KBM-7 (cell line): ENCODE data around the gene IRF2BP1.

Source experiments
- DNase-seq: peaks from one replicate; pipeline ENCODE4 v3.0.0-alpha.2; 2015
- in situ Hi-C: fragments of 300-500 bp; cut with MboI; formaldehyde crosslinking; loops from 2 replicates; pipeline ENCODE4 v1.14.3; 2020; ENCODE audit warnings: low sequenced_read_pairs, low pct_unique_long_range_greater_than_20kb, mixed read lengths

The IRF2BP1 gene

GRCh38 chr19:45885556-45886426, at the start of gene IRF2BP1:
Gene IRF2BP1 (minus strand): TSS chr19:45886141. CDS start chr19:45885774, 367 bp downstream.
- in situ Hi-C loops, result no loop called here
- peak; percentile 90 for DNase-seq

- in situ Hi-C loops, result no loop called here
- no peak for DNase-seq
Measured at GRCh38 chr19:45935267-45935666, 49.3 kb upstream of the IRF2BP1 start.

GRCh38 chr19:45934551-45935230, 48.8 kb upstream of the IRF2BP1 start:
- DNase-seq, result no peak
- in situ Hi-C loops, result no loop called here

GRCh38 chr19:45933759-45934158, 47.8 kb upstream of the IRF2BP1 start:
- in situ Hi-C loops, result no loop called here
- DNase-seq, result no peak

GRCh38 chr19:45931055-45931454, 45.1 kb upstream of the IRF2BP1 start:
- in situ Hi-C loops, result no loop called here
- no peak for DNase-seq

- no peak for DNase-seq
- in situ Hi-C loops, result no loop called here
Measured at GRCh38 chr19:45929247-45929646, 43.3 kb upstream of the IRF2BP1 start.

DNA sequence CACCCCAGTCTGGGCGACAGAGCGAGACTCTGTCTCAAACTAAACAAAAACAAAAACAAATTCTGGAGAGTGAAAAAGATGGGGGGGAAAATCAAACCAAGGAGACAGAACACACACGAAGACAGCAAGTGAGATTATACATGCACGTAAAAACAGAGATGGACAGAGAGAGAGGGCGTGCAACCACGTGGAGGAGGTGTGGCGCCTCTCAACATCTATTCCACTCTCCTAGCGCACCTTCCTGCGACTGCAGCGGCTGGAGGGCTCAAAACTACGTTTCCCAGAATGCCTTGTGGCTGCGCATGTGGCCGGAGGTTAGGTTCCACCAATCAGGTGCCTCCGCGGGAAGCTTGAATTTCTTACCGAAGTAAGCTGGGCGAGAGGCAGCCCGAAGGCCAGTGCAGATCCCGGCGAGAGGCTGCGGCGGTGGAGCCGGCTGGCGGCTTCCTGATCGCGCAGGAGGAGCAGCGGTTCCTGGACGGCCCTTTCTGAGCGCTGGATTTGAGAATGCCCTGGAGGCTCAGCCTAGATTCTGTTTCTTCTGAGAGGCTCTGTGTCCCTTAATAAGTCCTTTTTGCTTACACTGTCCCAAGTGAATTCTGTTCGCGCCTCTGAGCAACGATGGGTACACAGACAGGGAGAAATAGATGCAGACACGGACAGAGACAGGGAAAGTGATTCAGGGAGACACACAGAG, 41.8 kb upstream of the IRF2BP1 start:
- DNase-seq, result peak; percentile 92
- in situ Hi-C loops, result no loop called here

GRCh38 chr19:45924891-45925447, 39.0 kb upstream of the IRF2BP1 start:
- no peak for DNase-seq
- in situ Hi-C loops, result no loop called here

GRCh38 chr19:45922281-45922680, 36.3 kb upstream of the IRF2BP1 start:
- DNase-seq, result peak; percentile 28
- in situ Hi-C loops, result no loop called here

DNA sequence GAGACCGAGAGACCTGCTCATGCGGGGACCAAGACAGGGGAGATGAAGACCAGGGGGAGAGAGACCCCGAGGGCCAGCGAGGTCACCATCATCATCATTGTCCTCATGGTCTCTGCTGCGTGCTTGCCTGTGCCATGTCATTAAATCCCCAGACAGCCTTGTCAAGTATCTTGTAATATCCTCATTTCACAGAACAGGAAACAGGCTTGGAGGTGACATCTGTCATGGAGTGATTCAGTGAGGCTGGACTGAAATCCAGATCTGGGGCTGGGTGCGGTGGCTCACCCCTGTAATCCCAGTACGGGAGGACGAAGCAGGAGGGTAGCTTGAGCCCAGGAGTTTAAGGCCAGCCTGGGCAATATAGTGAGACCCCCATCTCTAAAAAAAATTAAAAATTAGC, 34.5 kb upstream of the IRF2BP1 start:
- in situ Hi-C loops, result no loop called here
- peak; percentile 26 for DNase-seq

GRCh38 chr19:45919678-45920077, 33.7 kb upstream of the IRF2BP1 start:
- in situ Hi-C loops, result no loop called here
- DNase-seq, result no peak

GRCh38 chr19:45918721-45919120, 32.8 kb upstream of the IRF2BP1 start:
- DNase-seq, result no peak
- in situ Hi-C loops, result no loop called here

DNA sequence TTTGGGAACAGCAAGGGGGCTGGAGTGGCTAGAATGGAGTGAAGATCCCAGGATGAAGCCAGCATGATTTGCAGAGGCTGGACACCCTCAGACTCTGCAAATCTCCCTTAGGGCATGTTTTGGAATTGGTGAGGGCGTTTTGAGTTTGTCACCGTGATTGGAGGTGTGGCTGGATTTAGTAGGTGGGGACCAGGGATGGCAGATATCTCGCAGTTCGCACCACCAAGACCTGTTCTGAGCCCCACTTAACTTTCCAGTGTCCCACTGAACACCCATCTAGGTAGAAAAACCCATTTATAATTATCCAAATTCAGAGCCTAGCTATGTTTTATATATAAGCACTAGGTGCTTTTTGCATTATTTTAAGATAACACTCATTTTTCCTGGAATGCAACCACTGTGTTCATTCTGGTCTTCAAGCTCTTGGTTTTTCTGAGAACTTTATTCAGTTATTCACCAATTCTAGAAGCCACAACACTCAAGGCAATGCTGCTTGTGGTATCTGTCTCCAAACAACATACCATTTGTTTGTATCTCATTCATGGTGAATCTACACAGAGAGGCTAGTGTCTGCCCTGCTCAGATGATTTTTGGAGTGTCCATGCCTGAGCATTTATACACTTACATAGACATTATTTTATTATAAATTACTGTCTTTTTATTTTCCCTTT, 31.6 kb upstream of the IRF2BP1 start:
- DNase-seq, result no peak
- in situ Hi-C loops, result no loop called here

GRCh38 chr19:45913874-45914830, 28.2 kb upstream of the IRF2BP1 start, which contains the start of gene NANOS2:
Gene NANOS2 (minus strand): TSS chr19:45914778. CDS start chr19:45914693, 85 bp downstream.
- in situ Hi-C loops, result no loop called here
- DNase-seq, result peak; percentile 31

DNA sequence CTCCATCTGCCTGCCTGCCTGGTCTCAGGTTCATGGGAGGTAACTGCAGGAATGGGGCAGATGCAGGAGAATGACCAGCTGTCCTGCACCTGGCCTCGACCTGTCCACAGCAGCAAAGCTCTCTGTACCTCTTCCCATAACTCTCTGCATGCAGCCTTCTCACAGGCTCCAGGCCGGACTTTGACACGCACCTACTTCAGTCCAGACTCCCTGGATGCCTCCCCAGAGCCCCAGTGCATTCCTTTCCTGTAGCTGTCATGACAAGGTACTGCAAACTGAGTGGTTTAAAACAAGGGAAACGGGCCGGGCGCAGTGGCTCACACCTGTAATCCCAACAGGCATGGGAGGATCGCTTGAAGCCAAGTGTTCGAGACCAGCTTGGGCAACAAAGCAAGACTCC, 25.4 kb upstream of the IRF2BP1 start:
- no peak for DNase-seq
- in situ Hi-C loops, result no loop called here

DNA sequence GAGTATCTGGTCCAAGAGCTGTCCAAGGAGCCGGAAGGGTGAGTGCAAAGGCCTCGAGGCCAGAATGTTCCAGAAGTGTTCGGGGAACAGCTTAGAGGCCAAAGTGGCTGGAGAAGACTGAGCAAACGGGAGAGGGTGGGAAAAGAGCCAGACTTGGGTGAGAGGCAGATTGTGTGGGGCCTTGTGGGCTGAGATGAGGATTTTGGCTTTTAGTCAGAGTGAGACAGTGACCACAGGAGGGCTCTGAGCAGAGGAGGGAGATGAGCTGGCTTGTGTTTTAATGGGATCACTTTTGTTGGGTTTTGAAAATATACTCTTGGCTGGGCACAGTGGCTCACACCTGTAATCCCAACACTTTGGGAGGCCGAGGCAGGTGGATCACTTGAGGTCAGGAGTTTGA, 23.0 kb upstream of the IRF2BP1 start:
- in situ Hi-C loops, result no loop called here
- no peak for DNase-seq

GRCh38 chr19:45906221-45906620, 20.3 kb upstream of the IRF2BP1 start:
- no peak for DNase-seq
- in situ Hi-C loops, result no loop called here

DNA sequence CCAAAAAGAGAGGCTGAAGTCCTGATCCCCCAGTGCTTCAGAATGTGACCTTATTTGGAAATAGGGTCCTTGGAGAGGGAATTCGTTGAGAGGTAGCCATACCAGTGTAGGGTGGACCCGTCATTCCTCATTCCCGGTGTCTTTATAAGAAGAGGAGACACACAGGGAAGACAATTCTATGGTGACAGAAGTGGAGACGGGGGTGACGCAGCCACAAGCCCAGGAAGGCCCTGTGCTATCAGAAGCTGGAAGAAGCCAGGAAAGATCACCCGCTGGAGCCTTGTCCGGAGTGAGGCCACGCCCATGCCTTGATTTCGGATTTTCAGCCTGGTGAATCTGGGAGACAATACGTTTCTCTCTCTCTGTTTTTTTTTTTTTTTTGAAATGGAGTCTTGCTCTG, 19.1 kb upstream of the IRF2BP1 start:
- in situ Hi-C loops, result no loop called here
- no peak for DNase-seq
